Endothelial cell of umbilical vein (primary cell): ENCODE measurements around the gene MRTFA. TPM values are rescaled to one million over a fixed set of nuclear protein-coding genes. Genes with fewer than 3 reads are reported as not detected.

ENCODE experiments used
- BruUV-seq: library from RNA; stranded (reverse); fragments of 400-500 nt; replicated peaks from 2 replicates; lab custom pipeline; 2021; lab: Mats Ljungman, UMichigan
- CTCF ChIA-PET: fragments of 300-600, 350-600 bp; sonication (Branson Sonifier 250); formaldehyde crosslinking; loops from one replicate; lab custom pipeline; 2021; ENCODE audit warnings: antibody characterized with exemption, inconsistent platforms; lab: Charles Lee
- POLR2A ChIA-PET: fragments of 300-600, 350-600 bp; sonication (Branson Sonifier 250); formaldehyde crosslinking; loops from one replicate; lab custom pipeline; 2021; ENCODE audit warnings: antibody characterized with exemption, inconsistent platforms; lab: Charles Lee
- DNase-seq: peaks from one replicate; pipeline ENCODE4 v3.0.0-alpha.2; 2011; ENCODE audit warnings: low read depth, low spot score
- FAIRE-seq: peaks from 2 replicates; lab custom pipeline; 2011; peaks lifted over from hg19 to GRCh38; lab: Jason Lieb, UNC
- H2AFZ ChIP-seq: 2 replicates; pipeline ENCODE4 v1.6.0; 2012; ENCODE audit warnings: low read depth, low read length, control low read depth, inconsistent platforms
- H3K27ac ChIP-seq: 2 replicates; pipeline ENCODE4 v1.5.1; 2011; ENCODE audit warnings: low read depth, mild to moderate bottlenecking, control low read depth, low read length, moderate library complexity; ENCODE audit not compliant: insufficient read depth
- H3K27me3 ChIP-seq, 2 experiments: 2 replicates each; pipeline versions ENCODE4 v1.6.0 to v1.6.1; 2011; ENCODE audit warnings: low read length in 2 of 2, mixed read lengths in 1 of 2; ENCODE audit not compliant: control insufficient read depth in 2 of 2, insufficient read depth in 2 of 2
- H3K36me3 ChIP-seq, 2 experiments: 2 replicates in 1 of 2; 3 replicates in 1 of 2; pipeline ENCODE4 v1.5.1; 2011; ENCODE audit warnings: low read length in 2 of 2, mild to moderate bottlenecking in 1 of 2, moderate library complexity in 1 of 2; ENCODE audit not compliant: control insufficient read depth in 2 of 2, insufficient read depth in 2 of 2; ENCODE audit errors: extremely low read depth in 1 of 2
- H3K4me1 ChIP-seq: 3 replicates; pipeline ENCODE4 v1.5.1; 2011; ENCODE audit warnings: mild to moderate bottlenecking, low read length; ENCODE audit not compliant: control insufficient read depth, insufficient read depth; ENCODE audit errors: extremely low read depth
- H3K4me2 ChIP-seq: 2 replicates; pipeline ENCODE4 v1.6.1; 2011; ENCODE audit warnings: low read length, control low read depth, mixed read lengths; ENCODE audit not compliant: insufficient read depth
- H3K4me3 ChIP-seq, 3 experiments: fragments of 200-600 bp in 1 of 3; sonication (generic), shearing (Covaris generic) in 1 of 3; replicated peaks in 1 of 3; 2 replicates each; pipeline ENCODE4 v1.5.1; 2011 to 2016; ENCODE audit warnings: control low read depth in 3 of 3, low read length in 3 of 3, mild to moderate bottlenecking in 2 of 3, inconsistent platforms in 1 of 3, low read depth in 1 of 3, moderate library complexity in 1 of 3; ENCODE audit not compliant: insufficient read depth in 1 of 3
- H3K79me2 ChIP-seq: 2 replicates; pipeline ENCODE4 v1.6.0; 2012; ENCODE audit warnings: low read length, inconsistent platforms; ENCODE audit not compliant: control insufficient read depth, insufficient read depth
- H3K9ac ChIP-seq: replicated peaks from 2 replicates; pipeline ENCODE3; 2011; ENCODE audit warnings: low read length, control low read depth; ENCODE audit not compliant: insufficient read depth; ENCODE audit errors: extremely low read depth
- H3K9me1 ChIP-seq: replicated peaks from 3 replicates; pipeline ENCODE4 v1.6.0; 2011; ENCODE audit warnings: mild to moderate bottlenecking, low read length; ENCODE audit not compliant: control insufficient read depth, insufficient read depth; ENCODE audit errors: extremely low read depth
- H3K9me3 ChIP-seq: replicated peaks from 2 replicates; pipeline ENCODE4 v1.5.1; 2012; ENCODE audit warnings: low read length, inconsistent platforms; ENCODE audit not compliant: control insufficient read depth, insufficient read depth
- H4K20me1 ChIP-seq: replicated peaks from 2 replicates; pipeline ENCODE3; 2011; ENCODE audit warnings: mild to moderate bottlenecking, low read length; ENCODE audit not compliant: control insufficient read depth, insufficient read depth; ENCODE audit errors: extremely low read depth
- EZH2 ChIP-seq: IDR thresholded peaks from 2 replicates; pipeline ENCODE4 v1.6.1; 2012; ENCODE audit warnings: borderline replicate concordance, low read depth, mild to moderate bottlenecking, moderate library complexity, low read length, inconsistent platforms; ENCODE audit not compliant: severe bottlenecking
- FOS ChIP-seq: IDR thresholded peaks from 2 replicates; pipeline ENCODE4 v1.6.1; 2011; ENCODE audit warnings: mild to moderate bottlenecking, low read length, moderate library complexity, borderline replicate concordance; ENCODE audit not compliant: insufficient read depth
- GATA2 ChIP-seq: IDR thresholded peaks from 2 replicates; pipeline ENCODE4 v1.7.0; 2011; ENCODE audit warnings: low read depth, mild to moderate bottlenecking, moderate library complexity, mixed read lengths, low read length; ENCODE audit not compliant: insufficient read length, insufficient read depth
- JUN ChIP-seq: IDR thresholded peaks from 2 replicates; pipeline ENCODE4 v1.6.1; 2011; ENCODE audit warnings: borderline replicate concordance, low read depth; ENCODE audit not compliant: insufficient read length, insufficient read depth
- MYC ChIP-seq: IDR thresholded peaks from one replicate; pipeline ENCODE4 v1.6.1; 2011; ENCODE audit warnings: mild to moderate bottlenecking, low read depth, low read length
- POLR2A ChIP-seq: IDR thresholded peaks from 2 replicates; pipeline ENCODE4 v1.6.1; 2012; ENCODE audit warnings: low read depth, mild to moderate bottlenecking, control low read depth, low read length
- POLR2AphosphoS5 ChIP-seq: IDR thresholded peaks from 2 replicates; pipeline ENCODE4 v1.6.1; 2012; ENCODE audit warnings: low read depth, mild to moderate bottlenecking, control low read depth, low read length, moderate library complexity; ENCODE audit not compliant: insufficient read depth
- dilution Hi-C: fragments of 300-500 bp; cut with MboI; formaldehyde crosslinking; loops from one replicate; pipeline ENCODE4 v1.15.0; 2019; ENCODE audit warnings: low sequenced_read_pairs; ENCODE audit not compliant: extremely low pct_ligation_motif_present
- intact Hi-C: fragments of 100-400 bp; cut with micrococcal nuclease; formaldehyde crosslinking; loops from one replicate; pipeline ENCODE4 v1.10.0; 2022
- polyA plus RNA-seq, 4 experiments: library from polyadenylated mRNA; depleted of rRNA in 3 of 4; stranded (reverse) in 3 of 4; unstranded in 1 of 4; fragments of >200 nt; gene quantifications; 2 replicates each; pipeline versions ENCODE4 v1.2.1 to v1.2.3, GENCODE V29; 2011 to 2012; ENCODE audit warnings: missing spikeins in 1 of 4
- total RNA-seq: library from RNA; stranded (reverse); gene quantifications from 2 replicates; pipeline ENCODE4 v1.2.3, GENCODE V29; 2021
- TF ChIP-seq, protein P1 (sequence below): IDR thresholded peaks from 2 replicates; pipeline ENCODE4 v1.6.1; 2011; ENCODE audit not compliant: insufficient read depth, insufficient read length
- TF ChIP-seq, protein P2 (sequence below), 2 donors: IDR thresholded peaks; 1 replicate in 1 of 2; 2 replicates in 1 of 2; pipeline ENCODE4 v1.5.1; 2011; ENCODE audit warnings: low read length in 2 of 2, mild to moderate bottlenecking in 2 of 2, moderate library complexity in 2 of 2, control low read depth in 1 of 2, inconsistent platforms in 1 of 2, low read depth in 1 of 2; ENCODE audit not compliant: insufficient read depth in 1 of 2; ENCODE audit errors: extremely low read depth in 1 of 2

MRTFA gene
- total and polyA plus RNA-seq, 2 donors (not counting 3 experiments of a cell fraction or from before 2014, with no cell fraction given): 13.6 to 44.1 TPM

DNA sequence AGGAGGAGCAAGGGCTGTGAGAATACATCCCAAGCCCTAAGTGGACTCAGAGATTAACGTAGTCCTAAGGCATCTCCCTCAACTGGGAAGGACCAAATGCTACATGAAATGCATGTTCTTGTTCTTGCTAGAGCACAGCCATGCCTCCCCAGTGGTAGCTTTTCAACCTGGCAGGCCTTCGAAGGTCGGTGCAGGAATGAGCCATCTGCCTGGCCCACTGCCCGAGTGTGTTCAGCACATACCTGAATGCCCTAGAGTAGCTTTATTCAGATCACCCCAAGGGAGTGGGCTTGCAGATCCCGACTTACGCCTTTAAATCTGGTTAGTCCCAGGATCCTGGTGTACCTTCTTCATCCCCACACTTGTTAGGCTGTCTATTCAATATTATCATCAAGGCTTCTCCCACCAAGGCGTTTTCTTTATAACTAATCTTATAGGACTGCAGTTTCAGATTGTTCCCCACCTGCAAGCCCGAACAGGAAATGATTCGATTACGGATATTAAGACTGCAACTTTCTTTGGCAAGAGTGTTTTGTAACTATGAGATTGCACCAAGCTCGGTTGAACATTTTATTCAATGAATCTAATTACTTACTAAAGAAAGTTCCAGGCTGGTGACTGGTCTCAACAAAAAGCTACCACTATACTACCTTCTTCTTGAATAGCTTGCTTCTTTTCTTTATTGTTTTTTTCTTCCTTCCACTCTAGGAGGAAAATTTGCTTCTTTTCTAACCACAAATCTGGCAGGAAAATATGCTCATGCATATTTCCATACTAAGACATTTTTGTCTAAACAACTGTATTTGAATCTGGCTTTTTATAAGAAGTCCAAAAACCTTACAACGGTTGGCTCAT lies 150.5 kb downstream of the MRTFA start:
- Histone ChIP-seq H3K4me1 (peaks cover 10% of the 10 kb centered on the region), H3K9me1 (no peaks in the 10 kb centered on the region), H3K9ac (no peak overlapping the region), H2AFZ (no peak overlapping the region), H3K79me2 (peaks cover 5% of the 10 kb centered on the region), H3K27ac (no peak overlapping the region), H3K36me3 (peaks cover 0 to 2% of the 10 kb centered on the region in 2 experiments), H3K9me3 (no peaks in the 10 kb centered on the region), H3K4me2 (no peak overlapping the region), H3K4me3 (no peak overlapping the region), H3K27me3 (no peaks in the 10 kb centered on the region), H4K20me1 (no peaks in the 10 kb centered on the region)
- intact Hi-C loops (no loop called here), dilution Hi-C loops (no loop called here)
- no TSS peak for BruUV-seq
- TF ChIP-seq FOS (no peak), JUN (no peak), GATA2 (no peak), POLR2A (no peak), MYC (no peak), POLR2AphosphoS5 (no peak), EZH2 (no peak)
- TF ChIP-seq, protein P1, sequence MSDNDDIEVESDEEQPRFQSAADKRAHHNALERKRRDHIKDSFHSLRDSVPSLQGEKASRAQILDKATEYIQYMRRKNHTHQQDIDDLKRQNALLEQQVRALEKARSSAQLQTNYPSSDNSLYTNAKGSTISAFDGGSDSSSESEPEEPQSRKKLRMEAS: no peak
- TF ChIP-seq, protein P2, sequence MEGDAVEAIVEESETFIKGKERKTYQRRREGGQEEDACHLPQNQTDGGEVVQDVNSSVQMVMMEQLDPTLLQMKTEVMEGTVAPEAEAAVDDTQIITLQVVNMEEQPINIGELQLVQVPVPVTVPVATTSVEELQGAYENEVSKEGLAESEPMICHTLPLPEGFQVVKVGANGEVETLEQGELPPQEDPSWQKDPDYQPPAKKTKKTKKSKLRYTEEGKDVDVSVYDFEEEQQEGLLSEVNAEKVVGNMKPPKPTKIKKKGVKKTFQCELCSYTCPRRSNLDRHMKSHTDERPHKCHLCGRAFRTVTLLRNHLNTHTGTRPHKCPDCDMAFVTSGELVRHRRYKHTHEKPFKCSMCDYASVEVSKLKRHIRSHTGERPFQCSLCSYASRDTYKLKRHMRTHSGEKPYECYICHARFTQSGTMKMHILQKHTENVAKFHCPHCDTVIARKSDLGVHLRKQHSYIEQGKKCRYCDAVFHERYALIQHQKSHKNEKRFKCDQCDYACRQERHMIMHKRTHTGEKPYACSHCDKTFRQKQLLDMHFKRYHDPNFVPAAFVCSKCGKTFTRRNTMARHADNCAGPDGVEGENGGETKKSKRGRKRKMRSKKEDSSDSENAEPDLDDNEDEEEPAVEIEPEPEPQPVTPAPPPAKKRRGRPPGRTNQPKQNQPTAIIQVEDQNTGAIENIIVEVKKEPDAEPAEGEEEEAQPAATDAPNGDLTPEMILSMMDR (IDR thresholded peaks at IDR 0.05; ENCODE audit: extremely low read depth in 1 of 2, insufficient read depth in 1 of 2, low read depth in 1 of 2, low read length in 2 of 2): no peak
- DNase-seq (no peak), FAIRE-seq (no peak)
- ChIA-PET POLR2A (no interaction called here), CTCF (interaction anchor here (0.8 to 4.0 kb wide), 9 partner anchors 12 to 161 kb away, joined by 3 to 41 read pairs (median 3); no protein-coding TSS in a partner anchor)
